ENCODE measurements around the gene WIF1.

DNA sequence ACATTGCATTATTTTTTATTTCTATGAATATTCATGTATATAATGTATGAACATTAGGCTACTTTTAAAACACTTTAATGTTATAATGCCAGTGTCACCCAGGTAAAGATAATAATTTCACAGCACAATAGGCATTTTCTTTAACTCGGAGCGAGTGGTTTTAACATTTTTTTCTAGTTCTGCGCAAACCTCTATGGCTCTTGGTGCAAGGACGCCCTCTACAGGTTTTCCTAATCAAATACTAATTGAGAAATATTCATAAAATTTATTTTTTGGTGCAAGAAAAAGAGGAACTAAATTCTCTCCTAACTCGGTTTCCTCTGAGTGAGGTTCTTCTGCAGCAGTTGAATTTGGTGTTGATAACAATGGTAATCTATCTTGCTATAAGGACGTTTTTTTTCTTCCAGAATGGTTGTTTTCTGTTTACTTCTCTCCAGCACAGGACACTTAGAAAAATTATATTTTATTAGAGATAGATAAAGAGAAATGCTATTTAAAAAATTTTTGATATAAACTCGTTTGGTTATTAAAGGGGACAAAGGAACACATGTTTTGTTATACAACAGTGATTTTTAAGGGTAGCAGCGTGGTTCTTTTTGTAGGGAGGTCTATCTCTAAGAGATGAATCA is 2.4 kb upstream of the WIF1 start:
- TF ChIP-seq, protein P1, sequence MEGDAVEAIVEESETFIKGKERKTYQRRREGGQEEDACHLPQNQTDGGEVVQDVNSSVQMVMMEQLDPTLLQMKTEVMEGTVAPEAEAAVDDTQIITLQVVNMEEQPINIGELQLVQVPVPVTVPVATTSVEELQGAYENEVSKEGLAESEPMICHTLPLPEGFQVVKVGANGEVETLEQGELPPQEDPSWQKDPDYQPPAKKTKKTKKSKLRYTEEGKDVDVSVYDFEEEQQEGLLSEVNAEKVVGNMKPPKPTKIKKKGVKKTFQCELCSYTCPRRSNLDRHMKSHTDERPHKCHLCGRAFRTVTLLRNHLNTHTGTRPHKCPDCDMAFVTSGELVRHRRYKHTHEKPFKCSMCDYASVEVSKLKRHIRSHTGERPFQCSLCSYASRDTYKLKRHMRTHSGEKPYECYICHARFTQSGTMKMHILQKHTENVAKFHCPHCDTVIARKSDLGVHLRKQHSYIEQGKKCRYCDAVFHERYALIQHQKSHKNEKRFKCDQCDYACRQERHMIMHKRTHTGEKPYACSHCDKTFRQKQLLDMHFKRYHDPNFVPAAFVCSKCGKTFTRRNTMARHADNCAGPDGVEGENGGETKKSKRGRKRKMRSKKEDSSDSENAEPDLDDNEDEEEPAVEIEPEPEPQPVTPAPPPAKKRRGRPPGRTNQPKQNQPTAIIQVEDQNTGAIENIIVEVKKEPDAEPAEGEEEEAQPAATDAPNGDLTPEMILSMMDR (IDR thresholded peaks at IDR 0.05): peak; percentile 79
- no peak for TF ChIP-seq EZH2phosphoT487 (IDR thresholded peaks at IDR 0.05)
